SK-N-MC (cell line): ENCODE measurements around the gene KLHL12.

Experiments
- DNase-seq: peaks from one replicate; pipeline ENCODE4 v3.0.0-alpha.2; 2011; ENCODE audit warnings: low read depth, low spot score
- H3K27ac ChIP-seq: fragments of 200-600 bp; sonication (generic); 2 replicates; pipeline ENCODE4 v1.5.1; 2016; ENCODE audit warnings: mixed run types
- H3K36me3 ChIP-seq: fragments of 200-600 bp; sonication (generic); 2 replicates; pipeline ENCODE4 v1.6.1; 2017; ENCODE audit warnings: antibody characterized with exemption, low read length, mixed read lengths; ENCODE audit not compliant: insufficient read depth
- H3K4me3 ChIP-seq: fragments of 200-600 bp; sonication (generic); 2 replicates; pipeline ENCODE4 v1.5.1; 2016
- H3K9ac ChIP-seq: fragments of 200-600 bp; sonication (generic); 2 replicates; pipeline ENCODE4 v1.8.0; 2017; ENCODE audit warnings: mixed run types, mixed read lengths; ENCODE audit not compliant: insufficient read length
- H3K9me3 ChIP-seq: fragments of 200-600 bp; sonication (generic); 2 replicates; pipeline ENCODE4 v1.6.1; 2017; ENCODE audit warnings: low read depth, mild to moderate bottlenecking, antibody characterized with exemption, low read length, moderate library complexity, mixed read lengths
- EZH2 ChIP-seq: fragments of 200-600 bp; sonication (generic); IDR thresholded peaks from one replicate; pipeline ENCODE4 v1.6.1; 2017; ENCODE audit warnings: antibody characterized with exemption
- FOXP2 ChIP-seq: optimal IDR thresholded peaks from 2 replicates; pipeline ENCODE3; 2011; ENCODE audit warnings: mild to moderate bottlenecking, moderate library complexity; ENCODE audit not compliant: insufficient read depth; ENCODE audit errors: extremely low read length, control extremely low read depth
- POLR2AphosphoS5 ChIP-seq: IDR thresholded peaks from 2 replicates; pipeline ENCODE4 v1.6.1; 2012; ENCODE audit warnings: mild to moderate bottlenecking, low read depth, low read length, borderline replicate concordance

KLHL12 gene

DNA sequence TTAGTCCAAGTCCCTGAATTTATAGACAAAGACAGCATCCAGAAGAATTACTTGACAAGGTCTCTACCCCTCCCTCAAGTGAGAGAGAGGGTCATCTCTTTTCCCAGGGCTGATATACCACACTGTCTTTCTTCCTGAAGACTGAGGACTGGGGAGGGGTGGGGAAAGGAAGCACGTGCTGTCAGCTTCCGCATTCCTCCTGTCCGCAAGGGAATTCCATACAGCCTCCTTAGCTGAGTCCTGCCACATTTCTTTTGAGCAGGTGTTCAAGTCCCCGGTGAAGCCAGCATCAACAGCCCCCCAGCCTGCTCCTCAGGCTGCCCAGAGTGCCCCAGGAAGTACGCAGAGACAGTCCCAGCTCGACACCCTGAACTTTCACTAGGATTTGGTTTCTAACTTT is 82.1 kb downstream of the KLHL12 start:
- Histone ChIP-seq H3K36me3 (no peaks in the 10 kb centered on the region), H3K9me3 (no peaks in the 10 kb centered on the region), H3K9ac (no peak overlapping the region), H3K27ac (no peak overlapping the region), H3K4me3 (no peak overlapping the region)
- TF ChIP-seq EZH2 = no peak
- TF ChIP-seq POLR2AphosphoS5 = no peak
- TF ChIP-seq FOXP2 = no peak
- no peak for DNase-seq

DNA sequence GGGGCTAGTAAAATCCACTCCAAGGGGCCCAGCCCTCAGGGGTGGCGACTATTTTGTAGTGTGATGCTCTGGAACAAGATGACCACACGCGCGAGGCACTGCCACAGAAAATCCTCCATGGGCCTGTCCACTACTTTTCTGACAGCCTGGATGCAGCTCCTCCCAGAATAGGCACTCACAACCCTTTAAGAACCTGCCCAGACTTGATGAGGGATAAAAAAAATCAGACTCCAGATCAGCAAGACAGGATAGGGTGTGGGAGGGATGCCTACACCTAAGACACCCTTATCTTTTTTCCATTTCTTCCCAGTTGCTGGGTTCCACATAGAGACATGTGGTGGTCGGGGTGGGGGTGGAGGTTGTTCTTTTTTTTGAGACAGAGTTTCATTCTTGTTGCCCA is 82.8 kb downstream of the KLHL12 start:
- Histone ChIP-seq H3K27ac (no peak overlapping the region), H3K9ac (no peak overlapping the region), H3K9me3 (no peaks in the 10 kb centered on the region), H3K36me3 (no peaks in the 10 kb centered on the region), H3K4me3 (no peak overlapping the region)
- no peak for DNase-seq
- TF ChIP-seq FOXP2 = no peak
- TF ChIP-seq POLR2AphosphoS5 = no peak
- no peak for TF ChIP-seq EZH2

DNA sequence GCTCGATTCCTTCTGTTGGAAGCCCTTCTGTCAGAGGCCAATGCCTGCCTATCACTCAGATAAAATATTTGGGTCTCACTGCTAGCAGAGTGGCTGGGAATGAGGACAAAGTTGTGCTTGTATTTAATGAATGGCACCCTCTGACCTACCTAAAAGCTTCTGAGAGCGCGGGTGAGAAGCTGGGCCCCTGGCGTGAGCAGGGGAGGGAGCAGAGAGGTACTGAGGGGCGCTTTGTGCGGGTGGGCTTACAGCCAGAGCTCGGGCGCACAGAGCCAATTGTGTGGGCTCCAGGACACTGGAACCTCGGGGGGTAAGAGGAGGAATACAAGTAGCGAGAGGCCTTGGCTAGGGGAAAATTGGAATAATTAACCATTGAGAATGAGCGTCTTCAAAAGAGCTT is 84.0 kb downstream of the KLHL12 start:
- Histone ChIP-seq H3K9ac (no peak overlapping the region), H3K4me3 (no peak overlapping the region), H3K27ac (no peak overlapping the region), H3K36me3 (no peaks in the 10 kb centered on the region), H3K9me3 (no peaks in the 10 kb centered on the region)
- no peak for TF ChIP-seq EZH2
- TF ChIP-seq FOXP2 = no peak
- TF ChIP-seq POLR2AphosphoS5 = no peak
- DNase-seq = no peak
